GM13977 (cell line): ENCODE results near the gene ABCC6.
"Not testable (repeated sequence)": the region's sequence is repeated elsewhere in the genome, so short reads cannot be mapped to it uniquely, and the experiment has no call there.

Experiments
- DNase-seq: peaks from one replicate; pipeline ENCODE4 v3.0.0; 2012; ENCODE audit warnings: low spot score
- CTCF ChIP-seq: IDR thresholded peaks from 2 replicates; pipeline ENCODE4 v1.5.1; 2012; ENCODE audit warnings: mild to moderate bottlenecking, control low read depth; ENCODE audit not compliant: insufficient read depth; ENCODE audit errors: extremely low read depth, missing control alignments
- in situ Hi-C: fragments of 300-500 bp; cut with MboI; formaldehyde crosslinking; loops from one replicate; pipeline ENCODE4 v1.12.0; 2022; ENCODE audit warnings: low sequenced_read_pairs, low pct_unique_long_range_greater_than_20kb, mixed read lengths, inconsistent platforms; ENCODE audit not compliant: unreplicated experiment

ABCC6 gene

GRCh38 chr16:16106466-16106865, 116.8 kb downstream of the ABCC6 start:
- no peak for DNase-seq
- in situ Hi-C loops: no loop called here
- TF ChIP-seq CTCF: no peak

GRCh38 chr16:16105646-16106045, 117.6 kb downstream of the ABCC6 start:
- no peak for TF ChIP-seq CTCF
- in situ Hi-C loops: no loop called here
- no peak for DNase-seq

- in situ Hi-C loops, DNase-seq: not testable (repeated sequence)
Observed at GRCh38 chr16:16104804-16105141, 118.5 kb downstream of the ABCC6 start.

- in situ Hi-C loops, DNase-seq: not testable (repeated sequence)
Observed at GRCh38 chr16:16104132-16104803, 119.0 kb downstream of the ABCC6 start.

- no peak for DNase-seq
- TF ChIP-seq CTCF: no peak
- in situ Hi-C loops: no loop called here
Observed at GRCh38 chr16:16102738-16103137, 120.6 kb downstream of the ABCC6 start.

GRCh38 chr16:16101585-16101984, 121.7 kb downstream of the ABCC6 start:
- in situ Hi-C loops: no loop called here
- no peak for TF ChIP-seq CTCF
- no peak for DNase-seq

- in situ Hi-C loops: no loop called here
- TF ChIP-seq CTCF: no peak
- no peak for DNase-seq
Observed at GRCh38 chr16:16100631-16101030, 122.7 kb downstream of the ABCC6 start.

GRCh38 chr16:16099320-16099719, 124.0 kb downstream of the ABCC6 start:
- in situ Hi-C loops: no loop called here
- no peak for DNase-seq
- TF ChIP-seq CTCF: no peak
